Psoas muscle (tissue), 8 donors: Measurements from ENCODE around the gene CDC42BPG. TPM values are rescaled to one million over a fixed set of nuclear protein-coding genes. Genes with fewer than 3 reads are reported as not detected.

ENCODE experiments used
- ATAC-seq, 4 donors: fragments of 200-7000 bp; cut with Tn5 transposase; one replicate each; pipeline ENCODE4 v1.9.1; 2020; ENCODE audit warnings: moderate library complexity in 3 of 4, mild to moderate bottlenecking in 2 of 4
- DNase-seq, 2 donors: peaks; one replicate each; pipeline ENCODE4 v3.0.0-alpha.2; 2020
- H3K27ac ChIP-seq: fragments of 200-600 bp; one replicate; pipeline ENCODE4 v1.8.0; 2022
- H3K27me3 ChIP-seq, 3 donors: fragments of 200-600 bp in 1 of 3; one replicate each; pipeline versions ENCODE4 v1.6.1 to v1.8.0; 2013 to 2022; ENCODE audit warnings: low read length in 2 of 3, mild to moderate bottlenecking in 2 of 3, moderate library complexity in 1 of 3; ENCODE audit not compliant: insufficient read depth in 3 of 3
- H3K36me3 ChIP-seq, 2 donors: fragments of 200-600 bp in 1 of 2; one replicate each; pipeline versions ENCODE4 v1.6.1 to v1.8.0; 2013 to 2022; ENCODE audit warnings: low read depth in 1 of 2, mild to moderate bottlenecking in 1 of 2, moderate library complexity in 1 of 2; ENCODE audit not compliant: insufficient read depth in 1 of 2
- H3K4me1 ChIP-seq: fragments of 200-600 bp; one replicate; pipeline ENCODE4 v1.8.0; 2022
- H3K4me3 ChIP-seq: fragments of 200-600 bp; one replicate; pipeline ENCODE4 v1.8.0; 2022; ENCODE audit warnings: mild to moderate bottlenecking
- H3K9me3 ChIP-seq: fragments of 200-600 bp; one replicate; pipeline ENCODE4 v1.8.0; 2022
- WGBS, 3 donors: extraction: QIAGEN DNeasy Blood & Tissue Kit; methylation state at CpG; one replicate each; pipeline versions ENCODE4 v1.1.6 to v1.1.7; 2013; 5-methylcytosine and 5-hydroxymethylcytosine counted together
- intact Hi-C, 2 donors: fragments of 100-400 bp; cut with DNase I; formaldehyde crosslinking; loops; one replicate each; pipeline versions ENCODE4 v1.11.0 to v1.14.2; 2022
- polyA plus RNA-seq, 3 donors: library from polyadenylated mRNA; stranded (reverse); fragments of 200-250 nt; gene quantifications; one replicate each; pipeline ENCODE4 v1.2.3, GENCODE V29; 2013
- total RNA-seq, 4 donors: library from RNA; stranded (reverse); fragmentation: NEBNext Ultra II Directional in 2 of 4; extraction: Animal tissue kit (Norgen Biotek cat#: 25700) in 2 of 4; gene quantifications; one replicate each; pipeline versions ENCODE4 v1.2.1 to v1.2.4, GENCODE V29; 2021 to 2023
- TF ChIP-seq, protein P1 (sequence below): fragments of 200-600 bp; IDR thresholded peaks from one replicate; pipeline ENCODE4 v1.8.0; 2022; ENCODE audit warnings: antibody characterized with exemption
- donor health status: healthy with polysubstance abuse.
- donor health status: DM: no; HTN: no; CAD: no; lungs with moderate emphysema.
- donor health status: Bipolar disorder and iron deficiency.
- donor health status: healthy.
- donor health status: DM: yes; HTN: yes; CAD: no.
- donor health status: DM: no; HTN: no; CAD: no.
- donor health status: DM: no; HTN: no; CAD: no.
- donor health status: DM: yes; HTN: yes; CAD: no.

The CDC42BPG gene
- total and polyA plus RNA-seq, 7 donors = 0.04 to 2.2 (median 0.06) TPM; not detected in 1

GRCh38 chr11:64794526-64794925, 49.9 kb downstream of the CDC42BPG start:
- intact Hi-C loops = no loop called here
- TF ChIP-seq, protein P1, sequence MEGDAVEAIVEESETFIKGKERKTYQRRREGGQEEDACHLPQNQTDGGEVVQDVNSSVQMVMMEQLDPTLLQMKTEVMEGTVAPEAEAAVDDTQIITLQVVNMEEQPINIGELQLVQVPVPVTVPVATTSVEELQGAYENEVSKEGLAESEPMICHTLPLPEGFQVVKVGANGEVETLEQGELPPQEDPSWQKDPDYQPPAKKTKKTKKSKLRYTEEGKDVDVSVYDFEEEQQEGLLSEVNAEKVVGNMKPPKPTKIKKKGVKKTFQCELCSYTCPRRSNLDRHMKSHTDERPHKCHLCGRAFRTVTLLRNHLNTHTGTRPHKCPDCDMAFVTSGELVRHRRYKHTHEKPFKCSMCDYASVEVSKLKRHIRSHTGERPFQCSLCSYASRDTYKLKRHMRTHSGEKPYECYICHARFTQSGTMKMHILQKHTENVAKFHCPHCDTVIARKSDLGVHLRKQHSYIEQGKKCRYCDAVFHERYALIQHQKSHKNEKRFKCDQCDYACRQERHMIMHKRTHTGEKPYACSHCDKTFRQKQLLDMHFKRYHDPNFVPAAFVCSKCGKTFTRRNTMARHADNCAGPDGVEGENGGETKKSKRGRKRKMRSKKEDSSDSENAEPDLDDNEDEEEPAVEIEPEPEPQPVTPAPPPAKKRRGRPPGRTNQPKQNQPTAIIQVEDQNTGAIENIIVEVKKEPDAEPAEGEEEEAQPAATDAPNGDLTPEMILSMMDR = no peak

GRCh38 chr11:64793271-64794160, 50.9 kb downstream of the CDC42BPG start:
- H3K27ac ChIP-seq = peak overlapping the region; percentile 9
- H3K9me3 ChIP-seq = no peaks in the 10 kb centered on the region
- TF ChIP-seq, protein P1 = no peak
- no peaks in the 10 kb centered on the region for H3K4me1 ChIP-seq
- WGBS, 3 donors = 60 to 62% (median 60%) methylated on average over 11 of the region's 11 CpGs
- ATAC-seq = no peak
- no peak overlapping the region for H3K4me3 ChIP-seq
- peaks cover 0 to 31% of the 10 kb centered on the region in 2 donors for H3K36me3 ChIP-seq
- intact Hi-C loops = no loop called here
- DNase-seq = peak in 1 of 2 donors; percentile 51
- no peaks in the 10 kb centered on the region for H3K27me3 ChIP-seq

More at GRCh38 chr11:64794526-64794925, 49.9 kb downstream of the CDC42BPG start:
- Histone ChIP-seq H3K4me3 (no peak overlapping the region), H3K4me1 (no peaks in the 10 kb centered on the region), H3K27me3 (no peaks in the 10 kb centered on the region), H3K27ac (no peak overlapping the region), H3K36me3 (peaks cover 0 to 33% of the 10 kb centered on the region in 2 donors), H3K9me3 (no peaks in the 10 kb centered on the region)
- no peak for DNase-seq
- 93 to 94% (median 94%) methylated on average over 10 of the region's 10 CpGs for WGBS, 3 donors
- no peak for ATAC-seq

DNA sequence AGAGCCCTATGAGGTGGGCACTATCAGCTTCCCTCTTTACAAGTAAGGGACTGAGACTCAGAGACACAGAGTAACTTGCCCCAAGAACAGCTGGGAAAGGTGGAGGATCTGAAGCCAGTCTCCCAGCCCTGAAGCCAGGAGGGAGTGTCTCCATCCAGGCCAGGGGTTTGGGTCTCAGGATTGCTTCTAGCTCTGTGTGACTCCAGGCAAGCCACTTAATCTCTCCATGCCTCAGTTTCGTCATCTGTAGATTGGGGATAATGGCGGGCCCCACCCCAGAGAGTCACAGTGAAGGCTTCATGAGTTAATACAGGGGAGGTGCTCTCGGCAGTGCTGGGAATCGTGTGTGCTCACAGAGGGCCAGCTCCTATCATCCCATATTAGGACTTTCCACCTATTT, 52.0 kb downstream of the CDC42BPG start:
- DNase-seq (peak in 1 of 2 donors; percentile 9), ATAC-seq (no peak)
- intact Hi-C loops = no loop called here
- Histone ChIP-seq H3K4me1 (no peaks in the 10 kb centered on the region), H3K27me3 (no peaks in the 10 kb centered on the region), H3K27ac (no peak overlapping the region), H3K4me3 (no peak overlapping the region), H3K36me3 (peaks cover 0 to 31% of the 10 kb centered on the region in 2 donors), H3K9me3 (no peaks in the 10 kb centered on the region)
- TF ChIP-seq, protein P1 = no peak
- 89 to 95% (median 91%) methylated on average over 4 of the region's 4 CpGs for WGBS, 3 donors

DNA sequence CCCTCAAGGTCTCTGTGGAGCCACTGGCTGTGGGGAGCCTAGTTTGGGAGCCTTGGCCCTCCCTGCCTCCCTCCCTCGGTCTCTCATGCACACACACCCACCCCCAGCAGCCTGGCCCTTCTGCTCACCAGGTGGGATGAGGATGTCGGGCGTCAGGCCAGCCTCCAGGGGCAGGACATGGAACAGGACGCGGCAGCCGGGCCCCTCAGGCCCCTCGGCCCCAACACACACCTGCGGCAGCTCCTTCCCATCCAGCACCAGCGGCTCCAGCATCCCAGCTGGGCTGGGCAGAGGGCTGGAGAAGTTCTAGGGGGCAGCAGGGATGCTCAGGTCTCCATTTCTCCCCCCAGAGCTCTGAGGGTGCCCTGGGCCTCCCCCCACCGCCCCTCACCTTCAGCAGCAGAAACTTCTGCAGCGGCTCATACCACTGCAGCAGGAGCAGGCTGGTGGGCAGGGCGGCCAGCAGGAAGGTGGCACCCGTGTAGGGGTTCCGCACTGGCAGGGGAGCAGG, 52.6 kb downstream of the CDC42BPG start:
- ATAC-seq (no peak), DNase-seq (peak in 1 of 2 donors; percentile 40)
- intact Hi-C loops = no loop called here
- no peak overlapping the region for H3K27ac ChIP-seq
- TF ChIP-seq, protein P1 = no peak
- H3K4me3 ChIP-seq = no peak overlapping the region
- H3K9me3 ChIP-seq = no peaks in the 10 kb centered on the region
- no peaks in the 10 kb centered on the region for H3K4me1 ChIP-seq
- peaks cover 0 to 26% of the 10 kb centered on the region in 2 donors for H3K36me3 ChIP-seq
- no peaks in the 10 kb centered on the region for H3K27me3 ChIP-seq
- 87 to 91% (median 90%) methylated on average over 11 to 14 of the region's 14 CpGs for WGBS, 3 donors
